SU-DHL-6 (cell line): ENCODE data around the gene FBF1.

Experiments
- EZH2phosphoT487 ChIP-seq: fragments of 200-600 bp; sonication (generic), shearing (Covaris generic); conservative IDR thresholded peaks from 2 replicates; pipeline ENCODE4 v1.6.1; 2018; ENCODE audit warnings: mild to moderate bottlenecking, antibody characterized with exemption, low read length, moderate library complexity, mixed read lengths
- TF ChIP-seq, protein P1 (sequence below): fragments of 200-600 bp; sonication (generic); IDR thresholded peaks from one replicate; pipeline ENCODE4 v1.5.1; 2017; ENCODE audit warnings: antibody characterized with exemption, mild to moderate bottlenecking, low read length, moderate library complexity; ENCODE audit not compliant: insufficient read depth, poor library complexity, severe bottlenecking

DNA sequence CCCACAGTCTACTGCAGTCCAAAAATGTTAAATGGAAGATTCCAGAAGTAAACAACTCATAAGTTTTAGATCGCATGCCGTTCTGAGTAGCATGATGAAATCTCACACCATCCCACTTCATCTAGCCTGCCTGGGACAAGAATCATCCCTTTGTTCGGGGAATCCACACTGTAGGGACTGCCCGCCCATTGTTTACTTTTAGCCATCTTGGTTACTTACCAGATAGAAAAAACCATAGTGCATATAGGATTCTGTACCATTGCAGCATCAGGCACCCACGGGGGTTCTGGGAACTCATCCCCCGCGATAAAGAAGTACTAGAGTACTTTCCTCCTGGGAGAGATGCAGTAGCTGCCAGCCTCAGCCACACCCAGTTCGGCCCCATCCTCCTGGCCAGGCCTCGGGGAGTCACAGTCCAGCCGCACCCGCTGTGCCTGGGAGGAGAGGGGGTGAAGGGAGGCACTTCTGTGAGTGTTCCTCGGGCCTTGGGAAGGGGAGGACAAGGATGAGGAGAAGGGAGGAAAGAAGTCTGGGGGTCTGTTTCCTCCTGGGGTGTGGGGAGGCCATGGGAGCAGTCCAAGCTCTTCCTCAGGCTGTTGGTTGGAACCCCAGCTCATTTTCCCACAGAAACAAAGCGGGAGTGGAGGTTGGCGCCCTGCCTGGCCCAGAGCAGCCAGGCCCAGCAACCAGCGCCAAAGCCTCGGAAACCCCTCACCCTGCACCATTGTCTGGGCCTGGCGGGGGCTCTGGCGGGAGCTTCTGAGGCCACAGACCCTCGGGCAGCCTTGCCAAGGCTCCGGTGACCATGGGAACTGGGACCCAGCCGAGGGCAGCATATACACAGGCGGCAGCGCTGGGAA is 71.3 kb downstream of the FBF1 start:
- TF ChIP-seq, protein P1, sequence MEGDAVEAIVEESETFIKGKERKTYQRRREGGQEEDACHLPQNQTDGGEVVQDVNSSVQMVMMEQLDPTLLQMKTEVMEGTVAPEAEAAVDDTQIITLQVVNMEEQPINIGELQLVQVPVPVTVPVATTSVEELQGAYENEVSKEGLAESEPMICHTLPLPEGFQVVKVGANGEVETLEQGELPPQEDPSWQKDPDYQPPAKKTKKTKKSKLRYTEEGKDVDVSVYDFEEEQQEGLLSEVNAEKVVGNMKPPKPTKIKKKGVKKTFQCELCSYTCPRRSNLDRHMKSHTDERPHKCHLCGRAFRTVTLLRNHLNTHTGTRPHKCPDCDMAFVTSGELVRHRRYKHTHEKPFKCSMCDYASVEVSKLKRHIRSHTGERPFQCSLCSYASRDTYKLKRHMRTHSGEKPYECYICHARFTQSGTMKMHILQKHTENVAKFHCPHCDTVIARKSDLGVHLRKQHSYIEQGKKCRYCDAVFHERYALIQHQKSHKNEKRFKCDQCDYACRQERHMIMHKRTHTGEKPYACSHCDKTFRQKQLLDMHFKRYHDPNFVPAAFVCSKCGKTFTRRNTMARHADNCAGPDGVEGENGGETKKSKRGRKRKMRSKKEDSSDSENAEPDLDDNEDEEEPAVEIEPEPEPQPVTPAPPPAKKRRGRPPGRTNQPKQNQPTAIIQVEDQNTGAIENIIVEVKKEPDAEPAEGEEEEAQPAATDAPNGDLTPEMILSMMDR, result no peak
- TF ChIP-seq EZH2phosphoT487, result no peak
